SKM-1 treated with dmso at 0.1 percent for 144 hours (cell line): ENCODE measurements around the gene RPL41.

Experiments used
- DNase-seq: peaks from one replicate; lab custom pipeline; 2025; ENCODE audit not compliant: unreplicated experiment; lab: John Stamatoyannopoulos, UW

RPL41 gene

GRCh38 chr12:56127485-56127887 lies 11.1 kb downstream of the RPL41 start:
- no peak for DNase-seq

- DNase-seq, result peak; percentile 92
Observed at GRCh38 chr12:56127888-56128669, 11.6 kb downstream of the RPL41 start, which contains the start of gene ESYT1. Gene ESYT1 (plus strand): TSS chr12:56128267. CDS start chr12:56128320, 53 bp downstream.

- DNase-seq, result no peak
Observed at GRCh38 chr12:56128670-56129205, 12.3 kb downstream of the RPL41 start.

DNA sequence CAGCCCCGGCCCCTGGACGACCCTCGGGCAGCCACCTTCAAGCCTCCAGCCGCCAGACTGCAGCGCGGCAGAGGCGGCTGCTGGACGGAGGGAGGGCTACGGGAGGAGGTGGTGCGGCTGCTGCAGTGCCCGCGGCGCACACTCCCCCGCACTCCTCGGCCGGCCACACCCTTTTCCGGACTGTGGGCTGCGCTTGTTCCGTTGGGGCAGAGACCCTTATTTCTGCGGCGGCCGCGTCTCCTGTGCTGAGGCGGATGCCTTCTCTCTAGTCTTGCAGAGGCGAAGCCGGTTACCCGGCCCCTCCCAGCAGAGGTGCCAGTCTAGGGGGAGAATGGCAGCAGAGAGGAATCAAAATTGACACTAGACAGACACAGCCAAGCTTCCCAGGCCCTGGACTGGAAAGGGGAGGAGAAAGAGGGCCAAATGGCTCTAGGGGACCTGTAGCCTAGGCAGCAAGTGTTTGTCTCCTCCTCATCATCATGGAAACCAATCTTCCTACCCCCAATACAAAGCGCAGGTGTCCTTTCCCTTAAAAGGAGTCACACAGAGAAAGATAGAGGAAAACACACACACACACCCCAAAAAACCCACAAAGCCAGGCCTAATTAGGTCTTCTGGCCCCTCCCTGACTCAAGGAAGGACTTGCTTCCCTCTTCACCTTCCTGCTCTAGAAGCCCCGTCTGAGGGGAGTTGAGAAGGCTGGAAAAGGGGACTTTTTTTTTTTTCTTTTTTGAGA lies 12.9 kb downstream of the RPL41 start:
- peak; percentile 14 for DNase-seq

DNA sequence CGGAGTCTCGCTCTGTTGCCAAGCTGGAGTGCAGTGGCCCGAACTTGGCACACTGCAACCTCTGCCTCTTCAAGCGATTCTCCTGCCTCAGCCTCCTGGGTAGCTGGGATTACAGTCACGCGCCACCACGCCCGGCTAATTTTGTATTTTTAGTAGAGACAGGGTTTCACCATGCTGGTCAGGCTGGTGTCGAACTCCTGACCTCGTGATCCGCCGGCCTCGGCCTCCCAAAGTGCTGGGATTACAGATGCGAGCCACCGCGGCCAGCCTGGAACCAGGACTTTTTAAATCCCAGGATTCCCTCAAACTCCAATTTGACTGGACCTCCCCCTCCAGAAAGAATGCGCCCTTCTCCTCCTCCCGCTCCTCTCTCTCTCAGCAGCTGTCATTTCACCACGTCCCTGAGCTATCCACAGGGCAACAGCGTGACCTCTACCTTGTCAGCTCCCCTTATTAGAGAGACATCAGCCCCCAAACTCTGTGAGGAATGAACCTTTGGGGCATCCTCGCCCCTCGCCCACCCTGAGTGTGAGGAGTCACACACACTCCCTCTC lies 13.6 kb downstream of the RPL41 start:
- no peak for DNase-seq

- DNase-seq, result no peak
Observed at GRCh38 chr12:56130876-56131275, 14.4 kb downstream of the RPL41 start.

DNA sequence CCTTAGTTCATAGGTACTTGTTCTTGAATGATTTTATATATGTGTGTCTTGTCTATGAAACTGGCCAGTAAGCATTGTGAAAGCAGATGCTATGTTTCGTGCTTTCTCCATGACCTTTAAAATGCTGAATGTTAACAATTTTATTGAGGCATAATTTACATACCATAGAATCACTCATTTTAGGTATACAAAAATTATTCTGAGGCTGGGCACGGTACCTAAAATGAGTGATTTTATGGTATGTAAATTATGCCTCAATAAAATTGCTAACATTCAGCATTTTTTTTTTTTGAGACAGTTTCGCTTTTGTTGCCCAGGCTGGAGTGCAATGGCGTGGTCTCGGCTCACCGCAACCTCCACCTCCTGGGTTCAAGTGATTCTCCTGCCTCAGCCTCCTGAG lies 18.5 kb downstream of the RPL41 start:
- no peak for DNase-seq

GRCh38 chr12:56137853-56138571 lies 21.6 kb downstream of the RPL41 start:
- DNase-seq, result no peak

- no peak for DNase-seq
Observed at GRCh38 chr12:56141946-56142784, 25.7 kb downstream of the RPL41 start.

- DNase-seq, result no peak
Observed at GRCh38 chr12:56143217-56143616, 26.8 kb downstream of the RPL41 start.

- DNase-seq, result no peak
Observed at GRCh38 chr12:56143870-56144269, 27.4 kb downstream of the RPL41 start.

GRCh38 chr12:56145217-56145616 lies 28.8 kb downstream of the RPL41 start:
- no peak for DNase-seq

DNA sequence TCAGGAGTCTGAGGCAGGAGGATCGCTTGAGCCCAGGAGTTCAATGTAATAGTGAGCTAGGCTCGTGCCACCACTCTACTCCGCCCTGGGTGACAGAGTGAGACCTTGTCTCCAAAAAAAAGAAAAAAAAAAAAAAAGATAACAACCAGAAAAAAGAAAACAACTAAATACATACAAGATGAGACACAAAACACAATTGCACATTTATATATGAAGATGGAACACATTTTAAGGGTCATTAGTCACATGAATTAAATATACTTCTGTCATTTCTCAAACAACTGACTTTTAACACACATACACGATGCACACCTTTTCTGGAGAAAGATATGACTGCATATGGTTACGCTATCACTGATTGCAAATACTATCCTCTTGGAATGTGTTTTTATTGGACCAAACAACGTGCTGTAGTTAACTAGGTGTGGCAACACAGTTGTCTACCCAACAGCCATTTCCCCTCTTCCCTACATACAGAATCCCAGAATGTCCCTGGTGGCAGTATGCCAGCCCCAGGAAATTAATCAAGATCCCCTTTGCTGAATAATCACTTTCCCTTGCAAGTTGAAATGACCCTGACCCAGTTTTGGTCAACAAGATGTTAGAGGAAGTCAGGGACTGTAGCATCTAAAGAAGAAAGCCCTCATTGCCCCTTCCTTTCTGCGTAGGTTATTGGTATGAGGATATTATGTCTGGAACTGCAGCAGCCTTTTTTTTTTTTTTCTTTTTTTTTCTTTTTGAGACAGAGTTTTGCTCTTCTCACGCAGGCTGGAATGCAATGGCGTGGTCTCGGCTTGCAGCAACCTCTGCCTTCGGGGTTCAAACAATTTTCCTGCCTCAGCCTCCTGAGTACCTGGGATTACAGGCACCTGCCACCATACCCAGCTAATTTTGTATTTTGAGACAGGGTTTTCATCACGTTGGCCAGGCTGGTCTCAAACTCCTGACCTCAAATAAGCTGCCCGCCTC lies 30.3 kb downstream of the RPL41 start:
- no peak for DNase-seq

DNA sequence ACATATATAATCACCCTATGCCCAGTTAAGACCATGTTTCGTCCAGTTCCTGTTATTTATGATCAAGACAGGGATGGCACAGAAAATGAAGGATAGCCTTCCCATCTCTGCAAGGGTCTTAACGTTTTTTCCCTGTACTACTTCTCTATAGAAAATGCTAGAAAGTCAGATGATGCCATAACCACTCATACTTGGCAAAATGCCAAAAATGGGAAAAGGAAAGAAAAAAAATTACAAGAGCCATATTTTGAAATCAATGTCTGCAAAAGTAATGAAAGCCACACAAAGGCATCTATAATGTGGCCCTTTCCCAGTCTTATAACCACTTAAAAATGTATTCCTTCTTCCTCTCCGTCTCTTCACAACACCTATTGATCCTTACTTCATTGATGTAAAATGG lies 34.1 kb downstream of the RPL41 start:
- no peak for DNase-seq

GRCh38 chr12:56151672-56152131 lies 35.3 kb downstream of the RPL41 start:
- no peak for DNase-seq

GRCh38 chr12:56152132-56152755 lies 35.8 kb downstream of the RPL41 start, which contains the start of gene MYL6B:
Gene MYL6B (plus strand): TSS chr12:56152587. CDS start chr12:56153919, 1,332 bp downstream.
- DNase-seq, result peak; percentile 55

- no peak for DNase-seq
Observed at GRCh38 chr12:56152756-56153677, 36.6 kb downstream of the RPL41 start.
